Measurements from ENCODE around the gene AVEN. TPM values are rescaled to one million over a fixed set of nuclear protein-coding genes. Genes with fewer than 3 reads are reported as not detected.

AVEN gene
- polyA plus RNA-seq, 2 donors, result 8.2 to 11.1 TPM

DNA sequence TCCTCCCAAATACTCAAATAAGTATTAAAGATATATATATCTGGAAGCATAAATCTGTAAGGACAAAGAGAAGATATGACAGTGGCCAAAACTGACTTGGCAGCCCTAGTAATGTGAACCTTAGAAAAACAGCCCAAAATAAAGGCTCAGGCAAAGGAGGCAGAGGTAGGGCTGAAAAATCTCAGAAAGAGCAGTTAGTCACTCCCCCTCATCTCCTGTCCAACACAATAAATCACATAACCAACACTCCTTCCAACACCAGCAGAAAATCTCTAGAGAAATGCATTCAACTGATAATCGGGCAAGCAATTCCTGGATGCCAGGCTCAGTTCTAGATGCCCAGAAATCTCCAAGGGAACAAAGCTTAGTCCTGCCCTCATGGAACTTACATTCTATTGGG, 92.9 kb downstream of the AVEN start:
- no peak overlapping the region for H3K4me3 ChIP-seq (ENCODE audit: low read depth in 1 of 2, low read length in 2 of 2)
- no peak overlapping the region for H3K27ac ChIP-seq (ENCODE audit: low read depth in 2 of 2, low read length in 1 of 2)
- no peaks in the 10 kb centered on the region for H3K27me3 ChIP-seq (ENCODE audit: control insufficient read depth in 1 of 2, insufficient read depth in 2 of 2, low read length in 2 of 2)
- no peaks in the 10 kb centered on the region for H3K9me3 ChIP-seq (ENCODE audit: control insufficient read depth in 2 of 2, insufficient read depth in 1 of 2, low read depth in 1 of 2, low read length in 1 of 2)
- 88 to 90% methylated on average over 1 of the region's 1 CpG for WGBS, 2 donors
- no peaks in the 10 kb centered on the region for H3K36me3 ChIP-seq (ENCODE audit: control insufficient read depth in 2 of 2, insufficient read depth in 2 of 2, low read length in 1 of 2)
- H3K4me1 ChIP-seq (ENCODE audit: control insufficient read depth in 2 of 2, insufficient read depth in 2 of 2, low read length in 1 of 2), result no peaks in the 10 kb centered on the region

DNA sequence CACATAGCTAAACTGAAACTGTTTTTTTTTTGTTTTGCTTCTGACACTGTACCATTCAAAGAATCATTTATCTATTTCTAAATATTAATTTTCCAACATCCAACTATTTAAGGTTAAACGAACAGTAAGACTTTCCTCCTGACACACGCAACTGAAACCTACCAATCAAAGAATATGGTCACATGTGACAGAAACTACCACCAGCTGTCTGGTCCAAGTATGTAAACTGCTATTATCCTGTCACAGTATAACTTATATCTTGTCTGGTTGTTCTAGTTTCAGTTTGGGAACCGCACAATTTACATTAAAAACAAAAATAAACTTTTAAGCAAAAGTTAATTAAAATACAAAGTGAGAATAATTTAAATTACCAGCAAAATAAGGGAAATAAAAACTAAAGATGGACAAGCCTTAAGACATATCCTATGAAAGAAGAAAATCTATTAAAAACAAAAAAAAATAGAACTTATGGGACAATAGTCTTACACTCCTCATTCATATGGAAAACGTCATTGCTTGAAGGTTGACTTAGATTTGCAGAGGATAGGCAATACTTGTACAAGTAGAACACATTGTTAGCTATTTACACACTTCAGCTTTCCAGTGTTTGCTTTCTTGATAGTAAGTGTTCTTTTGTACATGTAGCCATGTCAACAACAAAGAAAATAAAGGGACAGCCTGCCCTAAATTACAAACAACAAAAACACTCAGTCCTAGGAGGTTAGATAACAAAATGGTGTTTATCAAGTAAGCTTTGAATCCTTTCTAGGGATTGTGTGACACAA, 97.5 kb downstream of the AVEN start:
- H3K27ac ChIP-seq (ENCODE audit: low read depth in 2 of 2, low read length in 1 of 2), result no peak overlapping the region
- 72 to 76% methylated on average over 4 of the region's 4 CpGs for WGBS, 2 donors

DNA sequence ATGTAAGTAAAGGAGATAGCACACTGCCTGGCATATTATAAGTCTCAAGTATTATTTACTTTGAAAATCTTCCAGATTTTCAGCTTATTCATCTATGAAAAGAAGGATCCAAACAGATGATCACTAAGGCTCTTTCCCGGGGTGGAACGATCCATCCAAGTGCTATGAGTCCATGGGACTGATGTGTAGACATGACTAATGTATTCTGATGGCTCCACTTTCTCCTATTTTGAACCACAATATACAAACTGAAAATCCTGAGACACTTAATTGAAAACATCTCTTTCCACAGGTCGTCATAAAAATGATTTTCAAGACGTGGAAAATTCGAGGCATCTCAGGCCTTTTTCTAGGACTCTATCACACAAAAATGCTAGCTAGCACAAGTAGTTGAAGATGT, 104.1 kb downstream of the AVEN start:
- 70 to 80% methylated on average over 5 of the region's 5 CpGs for WGBS, 2 donors

More for the DNA sequence above, 97.5 kb downstream of the AVEN start:
- Histone ChIP-seq H3K9me3 (ENCODE audit: control insufficient read depth in 2 of 2, insufficient read depth in 1 of 2, low read depth in 1 of 2, low read length in 1 of 2) (no peaks in the 10 kb centered on the region), H3K27me3 (ENCODE audit: control insufficient read depth in 1 of 2, insufficient read depth in 2 of 2, low read length in 2 of 2) (no peaks in the 10 kb centered on the region), H3K36me3 (ENCODE audit: control insufficient read depth in 2 of 2, insufficient read depth in 2 of 2, low read length in 1 of 2) (no peaks in the 10 kb centered on the region), H3K4me3 (ENCODE audit: low read depth in 1 of 2, low read length in 2 of 2) (no peak overlapping the region), H3K4me1 (ENCODE audit: control insufficient read depth in 2 of 2, insufficient read depth in 2 of 2, low read length in 1 of 2) (no peaks in the 10 kb centered on the region)

DNA sequence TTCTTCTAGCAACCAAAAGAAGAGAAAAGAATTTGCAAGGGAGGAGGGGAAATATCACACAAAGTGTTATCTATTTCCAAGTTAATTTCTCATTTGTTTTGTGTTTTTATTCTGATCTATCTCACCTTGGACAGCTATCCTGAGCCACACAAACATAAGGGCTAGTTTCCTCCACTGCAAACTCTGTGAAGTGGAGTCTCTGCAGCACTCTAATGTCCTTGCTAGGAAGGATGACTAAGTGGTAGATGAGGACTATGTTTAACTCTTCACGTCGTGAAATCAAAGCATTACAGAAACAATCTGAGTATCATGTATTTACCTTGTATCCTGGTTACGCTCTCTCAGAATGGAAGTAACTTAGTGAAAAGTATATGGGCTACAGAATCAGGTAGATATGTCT, 104.6 kb downstream of the AVEN start:
- 61% methylated on average over 3 of the region's 3 CpGs for WGBS, 2 donors

More for the DNA sequence above, 104.1 kb downstream of the AVEN start:
- no peaks in the 10 kb centered on the region for H3K36me3 ChIP-seq (ENCODE audit: control insufficient read depth in 2 of 2, insufficient read depth in 2 of 2, low read length in 1 of 2)
- H3K4me3 ChIP-seq (ENCODE audit: low read depth in 1 of 2, low read length in 2 of 2), result no peak overlapping the region
- no peaks in the 10 kb centered on the region for H3K4me1 ChIP-seq (ENCODE audit: control insufficient read depth in 2 of 2, insufficient read depth in 2 of 2, low read length in 1 of 2)
- no peaks in the 10 kb centered on the region for H3K27me3 ChIP-seq (ENCODE audit: control insufficient read depth in 1 of 2, insufficient read depth in 2 of 2, low read length in 2 of 2)
- no peak overlapping the region for H3K27ac ChIP-seq (ENCODE audit: low read depth in 2 of 2, low read length in 1 of 2)
- H3K9me3 ChIP-seq (ENCODE audit: control insufficient read depth in 2 of 2, insufficient read depth in 1 of 2, low read depth in 1 of 2, low read length in 1 of 2), result no peaks in the 10 kb centered on the region

DNA sequence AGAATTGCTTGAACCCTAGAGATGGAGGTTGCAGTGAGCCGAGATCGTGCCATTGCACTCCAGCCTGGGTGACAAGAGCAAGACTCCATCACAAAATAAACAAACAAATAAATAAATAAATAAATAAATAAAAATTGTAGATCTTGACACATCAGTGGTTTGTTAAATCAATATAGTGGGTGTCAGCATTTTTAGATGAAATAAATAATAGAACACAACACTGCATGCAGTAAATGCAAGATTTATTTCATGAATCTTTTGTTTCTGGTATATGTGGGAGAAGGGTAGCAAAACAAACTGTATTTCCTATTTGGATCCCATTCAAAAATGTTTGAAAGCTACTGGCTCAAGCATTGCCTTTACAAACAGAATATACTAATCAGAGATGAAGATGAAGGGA, 106.3 kb downstream of the AVEN start:
- Histone ChIP-seq H3K4me1 (ENCODE audit: control insufficient read depth in 2 of 2, insufficient read depth in 2 of 2, low read length in 1 of 2) (peaks cover 0 to 2% of the 10 kb centered on the region in 2 donors), H3K27ac (ENCODE audit: low read depth in 2 of 2, low read length in 1 of 2) (no peak overlapping the region), H3K36me3 (ENCODE audit: control insufficient read depth in 2 of 2, insufficient read depth in 2 of 2, low read length in 1 of 2) (no peaks in the 10 kb centered on the region), H3K27me3 (ENCODE audit: control insufficient read depth in 1 of 2, insufficient read depth in 2 of 2, low read length in 2 of 2) (no peaks in the 10 kb centered on the region), H3K9me3 (ENCODE audit: control insufficient read depth in 2 of 2, insufficient read depth in 1 of 2, low read depth in 1 of 2, low read length in 1 of 2) (no peaks in the 10 kb centered on the region), H3K4me3 (ENCODE audit: low read depth in 1 of 2, low read length in 2 of 2) (no peak overlapping the region)
- 96% methylated on average over 2 of the region's 2 CpGs for WGBS, 2 donors

More for the DNA sequence above, 104.6 kb downstream of the AVEN start:
- Histone ChIP-seq H3K27ac (ENCODE audit: low read depth in 2 of 2, low read length in 1 of 2) (no peak overlapping the region), H3K27me3 (ENCODE audit: control insufficient read depth in 1 of 2, insufficient read depth in 2 of 2, low read length in 2 of 2) (no peaks in the 10 kb centered on the region), H3K4me1 (ENCODE audit: control insufficient read depth in 2 of 2, insufficient read depth in 2 of 2, low read length in 1 of 2) (no peaks in the 10 kb centered on the region), H3K4me3 (ENCODE audit: low read depth in 1 of 2, low read length in 2 of 2) (no peak overlapping the region), H3K9me3 (ENCODE audit: control insufficient read depth in 2 of 2, insufficient read depth in 1 of 2, low read depth in 1 of 2, low read length in 1 of 2) (no peaks in the 10 kb centered on the region), H3K36me3 (ENCODE audit: control insufficient read depth in 2 of 2, insufficient read depth in 2 of 2, low read length in 1 of 2) (no peaks in the 10 kb centered on the region)

DNA sequence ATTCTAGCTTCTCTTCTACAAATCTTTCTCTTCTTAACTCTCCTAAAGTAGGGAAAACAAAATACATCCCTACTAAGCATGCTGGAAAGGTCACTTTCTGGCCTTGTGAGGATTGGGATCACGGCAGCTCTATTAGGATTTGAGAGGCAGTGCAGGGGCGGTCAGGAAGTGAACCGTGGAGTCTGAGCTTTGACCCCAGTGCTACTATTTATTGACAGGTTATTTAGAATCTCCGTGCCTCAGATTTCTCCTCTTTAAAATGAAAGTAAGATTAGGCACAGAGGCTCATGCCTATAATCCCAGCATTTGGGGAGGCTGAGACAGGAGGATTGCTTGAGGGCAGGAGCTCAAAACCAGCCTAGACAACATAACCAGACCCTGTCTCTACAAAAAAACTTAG, 112.7 kb downstream of the AVEN start:
- Histone ChIP-seq H3K9me3 (ENCODE audit: control insufficient read depth in 2 of 2, insufficient read depth in 1 of 2, low read depth in 1 of 2, low read length in 1 of 2) (no peaks in the 10 kb centered on the region), H3K4me3 (ENCODE audit: low read depth in 1 of 2, low read length in 2 of 2) (no peak overlapping the region), H3K36me3 (ENCODE audit: control insufficient read depth in 2 of 2, insufficient read depth in 2 of 2, low read length in 1 of 2) (no peaks in the 10 kb centered on the region), H3K4me1 (ENCODE audit: control insufficient read depth in 2 of 2, insufficient read depth in 2 of 2, low read length in 1 of 2) (peaks cover 0 to 2% of the 10 kb centered on the region in 2 donors), H3K27ac (ENCODE audit: low read depth in 2 of 2, low read length in 1 of 2) (no peak overlapping the region), H3K27me3 (ENCODE audit: control insufficient read depth in 1 of 2, insufficient read depth in 2 of 2, low read length in 2 of 2) (no peaks in the 10 kb centered on the region)
- WGBS, 2 donors, result 69 to 79% methylated on average over 4 of the region's 4 CpGs

DNA sequence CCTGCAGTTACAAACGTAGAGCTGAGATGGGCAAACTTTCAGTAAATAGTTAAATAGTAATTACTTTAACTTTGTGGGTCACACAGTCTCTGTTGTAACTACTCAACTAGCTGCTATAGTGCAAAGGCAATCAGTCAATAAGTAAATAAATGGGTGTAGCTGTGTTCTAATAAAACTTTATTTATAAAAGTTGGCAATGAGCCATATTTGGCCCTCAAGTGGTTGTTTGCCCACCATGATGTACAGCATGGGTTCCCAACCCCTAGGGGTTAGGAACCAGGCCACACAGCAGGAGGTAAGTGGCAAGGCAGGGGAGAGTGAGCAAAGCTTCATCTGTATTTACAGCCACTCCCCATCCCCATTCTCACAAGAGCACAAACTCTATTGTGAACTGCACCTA, 115.6 kb downstream of the AVEN start:
- 86% methylated on average over 1 of the region's 1 CpG for WGBS, 2 donors

DNA sequence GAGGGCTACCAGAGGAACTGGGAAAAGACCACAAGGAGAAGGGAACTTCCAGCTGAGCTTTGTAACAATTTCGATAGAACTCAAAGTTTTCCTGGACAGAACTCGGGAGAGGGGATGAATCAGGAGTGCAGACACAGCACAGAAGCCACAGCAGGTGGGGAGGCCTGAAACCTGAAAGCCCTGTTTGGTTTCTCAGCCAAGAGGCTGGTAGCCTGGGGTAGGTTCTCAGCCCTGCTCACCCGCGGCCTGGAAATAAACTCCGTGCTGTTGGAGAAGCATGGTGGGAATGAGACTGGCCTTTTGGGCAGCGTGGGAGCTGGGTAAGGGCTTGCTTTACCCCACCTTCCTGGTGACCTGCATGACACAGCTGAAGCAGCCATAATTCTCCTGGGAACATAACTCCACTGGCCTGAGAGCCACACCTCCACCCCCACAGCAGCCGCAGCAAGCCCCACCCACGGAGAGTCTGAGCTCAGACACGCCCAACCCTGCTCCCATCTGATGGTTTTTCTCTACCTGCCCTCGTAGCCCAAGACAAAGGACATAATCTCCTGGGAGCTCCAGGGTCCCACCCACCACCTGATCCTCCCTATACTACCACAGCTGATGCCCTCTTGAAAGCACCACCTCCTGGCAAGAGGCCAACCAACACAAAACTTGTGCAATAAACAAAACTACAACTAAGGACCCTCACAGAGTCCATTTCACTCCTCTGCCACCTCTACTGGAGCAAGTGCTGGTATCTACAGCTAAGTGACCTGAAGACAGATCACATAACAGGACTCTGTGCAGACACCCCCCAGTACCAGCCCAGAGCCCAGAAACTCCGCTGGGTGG, 123.2 kb downstream of the AVEN start:
- H3K4me3 ChIP-seq (ENCODE audit: low read depth in 1 of 2, low read length in 2 of 2), result no peak overlapping the region
- H3K4me1 ChIP-seq (ENCODE audit: control insufficient read depth in 2 of 2, insufficient read depth in 2 of 2, low read length in 1 of 2), result peaks cover 0 to 6% of the 10 kb centered on the region in 2 donors
- 68 to 72% methylated on average over 11 of the region's 11 CpGs for WGBS, 2 donors
- H3K27me3 ChIP-seq (ENCODE audit: control insufficient read depth in 1 of 2, insufficient read depth in 2 of 2, low read length in 2 of 2), result no peaks in the 10 kb centered on the region
- no peaks in the 10 kb centered on the region for H3K36me3 ChIP-seq (ENCODE audit: control insufficient read depth in 2 of 2, insufficient read depth in 2 of 2, low read length in 1 of 2)
- peak overlapping the region; percentile 3 to 48 for H3K27ac ChIP-seq (ENCODE audit: low read depth in 2 of 2, low read length in 1 of 2)
- no peaks in the 10 kb centered on the region for H3K9me3 ChIP-seq (ENCODE audit: control insufficient read depth in 2 of 2, insufficient read depth in 1 of 2, low read depth in 1 of 2, low read length in 1 of 2)

More for the DNA sequence above, 115.6 kb downstream of the AVEN start:
- H3K4me1 ChIP-seq (ENCODE audit: control insufficient read depth in 2 of 2, insufficient read depth in 2 of 2, low read length in 1 of 2), result peaks cover 0 to 1% of the 10 kb centered on the region in 2 donors
- H3K36me3 ChIP-seq (ENCODE audit: control insufficient read depth in 2 of 2, insufficient read depth in 2 of 2, low read length in 1 of 2), result no peaks in the 10 kb centered on the region
- H3K27ac ChIP-seq (ENCODE audit: low read depth in 2 of 2, low read length in 1 of 2), result no peak overlapping the region
- H3K9me3 ChIP-seq (ENCODE audit: control insufficient read depth in 2 of 2, insufficient read depth in 1 of 2, low read depth in 1 of 2, low read length in 1 of 2), result no peaks in the 10 kb centered on the region
- H3K4me3 ChIP-seq (ENCODE audit: low read depth in 1 of 2, low read length in 2 of 2), result no peak overlapping the region
- no peaks in the 10 kb centered on the region for H3K27me3 ChIP-seq (ENCODE audit: control insufficient read depth in 1 of 2, insufficient read depth in 2 of 2, low read length in 2 of 2)

DNA sequence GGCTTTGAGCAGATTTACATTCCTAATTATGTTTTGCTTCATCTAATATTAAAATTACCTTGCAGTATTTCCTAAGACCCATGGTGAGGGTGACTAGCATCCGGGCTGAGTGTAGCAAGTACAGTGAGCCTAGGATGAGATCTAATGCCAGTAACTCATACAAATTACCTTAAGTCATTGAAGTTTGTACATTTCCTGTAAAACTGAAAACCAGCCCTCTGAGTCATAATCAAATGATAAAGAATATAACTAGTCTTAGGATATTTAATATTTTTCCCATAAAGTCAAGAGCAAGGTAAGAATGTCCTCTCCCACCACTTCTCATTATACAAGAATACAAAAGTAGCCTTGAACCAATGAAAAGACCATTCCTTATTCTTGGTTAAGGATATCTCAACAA, 125.5 kb downstream of the AVEN start:
- WGBS, 2 donors, result 78 to 83% methylated on average over 1 of the region's 1 CpG
- Histone ChIP-seq H3K36me3 (ENCODE audit: control insufficient read depth in 2 of 2, insufficient read depth in 2 of 2, low read length in 1 of 2) (no peaks in the 10 kb centered on the region), H3K9me3 (ENCODE audit: control insufficient read depth in 2 of 2, insufficient read depth in 1 of 2, low read depth in 1 of 2, low read length in 1 of 2) (no peaks in the 10 kb centered on the region), H3K27me3 (ENCODE audit: control insufficient read depth in 1 of 2, insufficient read depth in 2 of 2, low read length in 2 of 2) (no peaks in the 10 kb centered on the region), H3K4me3 (ENCODE audit: low read depth in 1 of 2, low read length in 2 of 2) (no peak overlapping the region), H3K4me1 (ENCODE audit: control insufficient read depth in 2 of 2, insufficient read depth in 2 of 2, low read length in 1 of 2) (peaks cover 0 to 6% of the 10 kb centered on the region in 2 donors), H3K27ac (ENCODE audit: low read depth in 2 of 2, low read length in 1 of 2) (no peak overlapping the region)
